SK-N-SH (cell line): ENCODE results near the gene TANC2.

ENCODE experiments used
- EP300 ChIP-seq, 2 experiments: IDR thresholded peaks; 2 replicates each; pipeline versions ENCODE4 v1.4.0 to v1.6.1; 2012; ENCODE audit warnings: borderline replicate concordance in 1 of 2, low read depth in 1 of 2, low read length in 1 of 2
- GABPA ChIP-seq: IDR thresholded peaks from 2 replicates; pipeline ENCODE4 v1.4.0; 2012; ENCODE audit warnings: low read depth, mild to moderate bottlenecking
- JUND ChIP-seq: IDR thresholded peaks from 2 replicates; pipeline ENCODE4 v1.4.0; 2012
- MAX ChIP-seq: IDR thresholded peaks from 2 replicates; pipeline ENCODE4 v1.4.0; 2012; ENCODE audit warnings: low read depth
- MEF2A ChIP-seq: IDR thresholded peaks from 2 replicates; pipeline ENCODE4 v1.4.0; 2012; ENCODE audit warnings: low read depth, borderline replicate concordance
- NFIC ChIP-seq: IDR thresholded peaks from 2 replicates; pipeline ENCODE4 v1.4.0; 2012; ENCODE audit warnings: borderline replicate concordance
- POLR2AphosphoS5 ChIP-seq: IDR thresholded peaks from 2 replicates; pipeline ENCODE4 v1.6.1; 2012; ENCODE audit warnings: low read depth, low read length
- RCOR1 ChIP-seq: fragments of 150-350 bp; IDR thresholded peaks from 2 replicates; pipeline ENCODE4 v1.6.1; 2017; ENCODE audit warnings: antibody characterized with exemption, low read length
- RFX5 ChIP-seq: IDR thresholded peaks from 2 replicates; pipeline ENCODE4 v1.6.1; 2012; ENCODE audit warnings: mild to moderate bottlenecking, improper control_type of control experiment, low read length
- TF ChIP-seq, protein P1 (sequence below): fragments of 200-600 bp; sonication (generic); IDR thresholded peaks from 2 replicates; pipeline ENCODE4 v1.6.1; 2017; ENCODE audit warnings: antibody characterized with exemption, mild to moderate bottlenecking, moderate library complexity
- TF ChIP-seq, protein P2 (sequence below): fragments of 150-350 bp; IDR thresholded peaks from 2 replicates; pipeline ENCODE4 v1.6.1; 2016; ENCODE audit warnings: mild to moderate bottlenecking, low read depth, low read length
- TF ChIP-seq, protein P3 (sequence below): IDR thresholded peaks from 2 replicates; pipeline ENCODE4 v1.4.0; 2012; ENCODE audit warnings: low read depth, borderline replicate concordance
- TF ChIP-seq, protein P4 (sequence below): fragments of 150-350 bp; IDR thresholded peaks from 2 replicates; pipeline ENCODE4 v1.6.1; 2017; ENCODE audit warnings: antibody characterized with exemption, low read length, low read depth, borderline replicate concordance

- TF ChIP-seq RCOR1 (no peak), POLR2AphosphoS5 (no peak), MEF2A (no peak), NFIC (no peak), JUND (no peak), RFX5 (no peak), MAX (no peak), EP300 (IDR thresholded peaks at IDR 0.05; ENCODE audit: borderline replicate concordance in 1 of 2, low read depth in 1 of 2, low read length in 1 of 2) (no peak), GABPA (no peak)
- TF ChIP-seq, protein P1, sequence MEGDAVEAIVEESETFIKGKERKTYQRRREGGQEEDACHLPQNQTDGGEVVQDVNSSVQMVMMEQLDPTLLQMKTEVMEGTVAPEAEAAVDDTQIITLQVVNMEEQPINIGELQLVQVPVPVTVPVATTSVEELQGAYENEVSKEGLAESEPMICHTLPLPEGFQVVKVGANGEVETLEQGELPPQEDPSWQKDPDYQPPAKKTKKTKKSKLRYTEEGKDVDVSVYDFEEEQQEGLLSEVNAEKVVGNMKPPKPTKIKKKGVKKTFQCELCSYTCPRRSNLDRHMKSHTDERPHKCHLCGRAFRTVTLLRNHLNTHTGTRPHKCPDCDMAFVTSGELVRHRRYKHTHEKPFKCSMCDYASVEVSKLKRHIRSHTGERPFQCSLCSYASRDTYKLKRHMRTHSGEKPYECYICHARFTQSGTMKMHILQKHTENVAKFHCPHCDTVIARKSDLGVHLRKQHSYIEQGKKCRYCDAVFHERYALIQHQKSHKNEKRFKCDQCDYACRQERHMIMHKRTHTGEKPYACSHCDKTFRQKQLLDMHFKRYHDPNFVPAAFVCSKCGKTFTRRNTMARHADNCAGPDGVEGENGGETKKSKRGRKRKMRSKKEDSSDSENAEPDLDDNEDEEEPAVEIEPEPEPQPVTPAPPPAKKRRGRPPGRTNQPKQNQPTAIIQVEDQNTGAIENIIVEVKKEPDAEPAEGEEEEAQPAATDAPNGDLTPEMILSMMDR, result peak; percentile 55
- TF ChIP-seq, protein P2, sequence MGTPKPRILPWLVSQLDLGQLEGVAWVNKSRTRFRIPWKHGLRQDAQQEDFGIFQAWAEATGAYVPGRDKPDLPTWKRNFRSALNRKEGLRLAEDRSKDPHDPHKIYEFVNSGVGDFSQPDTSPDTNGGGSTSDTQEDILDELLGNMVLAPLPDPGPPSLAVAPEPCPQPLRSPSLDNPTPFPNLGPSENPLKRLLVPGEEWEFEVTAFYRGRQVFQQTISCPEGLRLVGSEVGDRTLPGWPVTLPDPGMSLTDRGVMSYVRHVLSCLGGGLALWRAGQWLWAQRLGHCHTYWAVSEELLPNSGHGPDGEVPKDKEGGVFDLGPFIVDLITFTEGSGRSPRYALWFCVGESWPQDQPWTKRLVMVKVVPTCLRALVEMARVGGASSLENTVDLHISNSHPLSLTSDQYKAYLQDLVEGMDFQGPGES, result no peak
- TF ChIP-seq, protein P3, sequence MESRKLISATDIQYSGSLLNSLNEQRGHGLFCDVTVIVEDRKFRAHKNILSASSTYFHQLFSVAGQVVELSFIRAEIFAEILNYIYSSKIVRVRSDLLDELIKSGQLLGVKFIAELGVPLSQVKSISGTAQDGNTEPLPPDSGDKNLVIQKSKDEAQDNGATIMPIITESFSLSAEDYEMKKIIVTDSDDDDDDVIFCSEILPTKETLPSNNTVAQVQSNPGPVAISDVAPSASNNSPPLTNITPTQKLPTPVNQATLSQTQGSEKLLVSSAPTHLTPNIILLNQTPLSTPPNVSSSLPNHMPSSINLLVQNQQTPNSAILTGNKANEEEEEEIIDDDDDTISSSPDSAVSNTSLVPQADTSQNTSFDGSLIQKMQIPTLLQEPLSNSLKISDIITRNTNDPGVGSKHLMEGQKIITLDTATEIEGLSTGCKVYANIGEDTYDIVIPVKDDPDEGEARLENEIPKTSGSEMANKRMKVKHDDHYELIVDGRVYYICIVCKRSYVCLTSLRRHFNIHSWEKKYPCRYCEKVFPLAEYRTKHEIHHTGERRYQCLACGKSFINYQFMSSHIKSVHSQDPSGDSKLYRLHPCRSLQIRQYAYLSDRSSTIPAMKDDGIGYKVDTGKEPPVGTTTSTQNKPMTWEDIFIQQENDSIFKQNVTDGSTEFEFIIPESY, result no peak
- TF ChIP-seq, protein P4, sequence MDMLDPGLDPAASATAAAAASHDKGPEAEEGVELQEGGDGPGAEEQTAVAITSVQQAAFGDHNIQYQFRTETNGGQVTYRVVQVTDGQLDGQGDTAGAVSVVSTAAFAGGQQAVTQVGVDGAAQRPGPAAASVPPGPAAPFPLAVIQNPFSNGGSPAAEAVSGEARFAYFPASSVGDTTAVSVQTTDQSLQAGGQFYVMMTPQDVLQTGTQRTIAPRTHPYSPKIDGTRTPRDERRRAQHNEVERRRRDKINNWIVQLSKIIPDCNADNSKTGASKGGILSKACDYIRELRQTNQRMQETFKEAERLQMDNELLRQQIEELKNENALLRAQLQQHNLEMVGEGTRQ, result no peak
Measured at GRCh38 chr17:62987136-62987535, 21.1 kb downstream of the TANC2 start.
